A549 treated with CORT108297 at 1 μM for 4 hours (cell line): ENCODE results near the gene USP17L15. TPM values are rescaled to one million over a fixed set of nuclear protein-coding genes. Genes with fewer than 3 reads are reported as not detected.

Experiments
- total RNA-seq: library from RNA; stranded (reverse); fragments of 200-300 nt; extraction: Qiagen RNA extraction; gene quantifications from 5 replicates; pipeline ENCODE4 v1.2.3, GENCODE V29; 2022

The USP17L15 gene, protein sequence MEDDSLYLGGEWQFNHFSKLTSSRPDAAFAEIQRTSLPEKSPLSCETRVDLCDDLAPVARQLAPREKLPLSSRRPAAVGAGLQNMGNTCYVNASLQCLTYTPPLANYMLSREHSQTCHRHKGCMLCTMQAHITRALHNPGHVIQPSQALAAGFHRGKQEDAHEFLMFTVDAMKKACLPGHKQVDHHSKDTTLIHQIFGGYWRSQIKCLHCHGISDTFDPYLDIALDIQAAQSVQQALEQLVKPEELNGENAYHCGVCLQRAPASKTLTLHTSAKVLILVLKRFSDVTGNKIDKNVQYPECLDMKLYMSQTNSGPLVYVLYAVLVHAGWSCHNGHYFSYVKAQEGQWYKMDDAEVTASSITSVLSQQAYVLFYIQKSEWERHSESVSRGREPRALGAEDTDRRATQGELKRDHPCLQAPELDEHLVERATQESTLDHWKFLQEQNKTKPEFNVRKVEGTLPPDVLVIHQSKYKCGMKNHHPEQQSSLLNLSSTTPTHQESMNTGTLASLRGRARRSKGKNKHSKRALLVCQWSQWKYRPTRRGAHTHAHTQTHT
- total RNA-seq, result not detected in 5 replicates

DNA sequence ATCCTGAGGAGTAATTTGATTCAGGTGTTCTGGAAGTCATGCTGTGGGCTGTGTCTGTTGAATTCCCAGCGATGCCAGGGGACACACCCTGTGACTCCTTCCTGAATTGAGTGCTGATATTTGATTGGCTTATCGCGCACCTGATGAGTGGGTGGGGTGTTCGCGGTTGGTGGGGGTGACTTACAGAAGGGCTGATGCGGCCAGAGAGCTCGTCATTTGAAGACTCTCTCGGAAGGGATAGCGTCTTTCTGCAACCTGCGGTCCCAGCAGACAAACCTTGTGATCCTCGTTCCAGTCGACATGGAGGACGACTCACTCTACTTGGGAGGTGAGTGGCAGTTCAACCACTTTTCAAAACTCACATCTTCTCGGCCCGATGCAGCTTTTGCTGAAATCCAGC lies at the start of gene USP17L15:
TSS of gene USP17L15 (plus strand) at position 301 of the 400 bp plus-strand sequence. CDS start at position 301, 0 bp downstream.

DNA sequence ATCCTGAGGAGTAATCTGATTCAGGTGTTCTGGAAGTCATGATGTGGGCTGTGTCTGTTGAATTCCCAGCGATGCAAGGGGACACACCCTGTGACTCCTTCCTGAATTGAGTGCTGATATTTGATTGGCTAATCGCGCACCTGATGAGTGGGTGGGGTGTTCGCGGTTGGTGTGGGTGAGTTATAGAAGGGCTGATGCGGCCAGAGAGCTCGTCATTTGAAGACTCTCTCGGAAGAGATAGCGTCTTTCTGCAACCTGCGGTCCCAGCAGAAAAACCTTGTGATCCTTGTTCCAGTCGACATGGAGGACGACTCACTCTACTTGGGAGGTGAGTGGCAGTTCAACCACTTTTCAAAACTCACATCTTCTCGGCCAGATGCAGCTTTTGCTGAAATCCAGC lies 23.8 kb upstream of the USP17L15 start, which contains the start of gene USP17L10:
TSS of gene USP17L10 (plus strand) at position 301 of the 400 bp plus-strand sequence. CDS start at position 301, 0 bp downstream.

DNA sequence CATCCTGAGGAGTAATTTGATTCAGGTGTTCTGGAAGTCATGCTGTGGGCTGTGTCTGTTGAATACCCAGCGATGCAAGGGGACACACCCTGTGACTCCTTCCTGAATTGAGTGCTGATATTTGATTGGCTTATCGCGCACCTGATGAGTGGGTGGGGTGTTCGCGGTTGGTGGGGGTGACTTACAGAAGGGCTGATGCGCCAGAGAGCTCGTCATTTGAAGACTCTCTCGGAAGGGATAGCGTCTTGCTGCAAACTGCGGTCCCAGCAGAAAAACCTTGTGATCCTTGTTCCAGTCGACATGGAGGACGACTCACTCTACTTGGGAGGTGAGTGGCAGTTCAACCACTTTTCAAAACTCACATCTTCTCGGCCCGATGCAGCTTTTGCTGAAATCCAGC lies 19.1 kb upstream of the USP17L15 start, which contains the start of gene USP17L11:
TSS of gene USP17L11 (plus strand) at position 301 of the 400 bp plus-strand sequence. CDS start at position 301, 0 bp downstream.

DNA sequence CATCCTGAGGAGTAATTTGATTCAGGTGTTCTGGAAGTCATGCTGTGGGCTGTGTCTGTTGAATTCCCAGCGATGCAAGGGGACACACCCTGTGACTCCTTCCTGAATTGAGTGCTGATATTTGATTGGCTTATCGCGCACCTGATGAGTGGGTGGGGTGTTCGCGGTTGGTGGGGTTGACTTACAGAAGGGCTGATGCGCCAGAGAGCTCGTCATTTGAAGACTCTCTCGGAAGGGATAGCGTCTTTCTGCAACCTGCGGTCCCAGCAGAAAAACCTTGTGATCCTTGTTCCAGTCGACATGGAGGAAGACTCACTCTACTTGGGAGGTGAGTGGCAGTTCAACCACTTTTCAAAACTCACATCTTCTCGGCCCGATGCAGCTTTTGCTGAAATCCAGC lies 14.3 kb upstream of the USP17L15 start, which contains the start of gene USP17L12:
TSS of gene USP17L12 (plus strand) at position 301 of the 400 bp plus-strand sequence. CDS start at position 301, 0 bp downstream.

DNA sequence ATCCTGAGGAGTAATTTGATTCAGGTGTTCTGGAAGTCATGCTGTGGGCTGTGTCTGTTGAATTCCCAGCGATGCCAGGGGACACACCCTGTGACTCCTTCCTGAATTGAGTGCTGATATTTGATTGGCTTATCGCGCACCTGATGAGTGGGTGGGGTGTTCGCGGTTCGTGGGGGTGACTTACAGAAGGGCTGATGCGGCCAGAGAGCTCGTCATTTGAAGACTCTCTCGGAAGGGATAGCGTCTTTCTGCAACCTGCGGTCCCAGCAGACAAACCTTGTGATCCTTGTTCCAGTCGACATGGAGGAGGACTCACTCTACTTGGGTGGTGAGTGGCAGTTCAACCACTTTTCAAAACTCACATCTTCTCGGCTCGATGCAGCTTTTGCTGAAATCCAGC lies 9.6 kb upstream of the USP17L15 start, which contains the start of gene USP17L13:
TSS of gene USP17L13 (plus strand) at position 301 of the 400 bp plus-strand sequence. CDS start at position 301, 0 bp downstream.

DNA sequence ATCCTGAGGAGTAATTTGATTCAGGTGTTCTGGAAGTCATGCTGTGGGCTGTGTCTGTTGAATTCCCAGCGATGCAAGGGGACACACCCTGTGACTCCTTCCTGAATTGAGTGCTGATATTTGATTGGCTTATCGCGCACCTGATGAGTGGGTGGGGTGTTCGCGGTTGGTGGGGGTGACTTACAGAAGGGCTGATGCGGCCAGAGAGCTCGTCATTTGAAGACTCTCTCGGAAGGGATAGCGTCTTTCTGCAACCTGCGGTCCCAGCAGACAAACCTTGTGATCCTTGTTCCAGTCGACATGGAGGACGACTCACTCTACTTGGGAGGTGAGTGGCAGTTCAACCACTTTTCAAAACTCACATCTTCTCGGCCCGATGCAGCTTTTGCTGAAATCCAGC lies 9.4 kb downstream of the USP17L15 start, which contains the start of gene USP17L17:
TSS of gene USP17L17 (plus strand) at position 301 of the 400 bp plus-strand sequence. CDS start at position 301, 0 bp downstream.

DNA sequence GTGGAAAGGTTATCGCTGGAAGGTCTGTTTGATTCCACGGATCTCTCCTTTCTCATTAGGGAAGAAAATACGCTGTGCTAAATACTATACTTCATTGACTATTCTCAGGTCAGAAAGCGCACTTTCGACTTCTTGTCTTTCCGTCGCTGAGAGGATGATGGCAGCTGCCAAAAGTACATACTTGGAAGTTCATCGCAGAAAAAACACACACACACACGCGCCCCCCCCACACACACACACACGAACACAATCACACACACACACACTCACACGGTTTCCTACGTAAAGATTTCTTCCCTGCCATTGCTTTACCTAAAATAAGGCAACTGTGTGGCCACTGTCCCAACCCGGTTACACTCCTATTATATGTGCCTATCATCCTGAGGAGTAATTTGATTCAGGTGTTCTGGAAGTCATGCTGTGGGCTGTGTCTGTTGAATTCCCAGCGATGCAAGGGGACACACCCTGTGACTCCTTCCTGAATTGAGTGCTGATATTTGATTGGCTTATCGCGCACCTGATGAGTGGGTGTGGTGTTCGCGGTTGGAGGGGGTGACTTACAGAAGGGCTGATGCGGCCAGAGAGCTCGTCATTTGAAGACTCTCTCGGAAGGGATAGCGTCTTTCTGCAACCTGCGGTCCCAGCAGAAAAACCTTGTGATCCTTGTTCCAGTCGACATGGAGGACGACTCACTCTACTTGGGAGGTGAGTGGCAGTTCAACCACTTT lies 13.9 kb downstream of the USP17L15 start, which contains the start of gene USP17L18:
TSS of gene USP17L18 (plus strand) at position 678 of the 728 bp plus-strand sequence. CDS start at position 678, 0 bp downstream.

DNA sequence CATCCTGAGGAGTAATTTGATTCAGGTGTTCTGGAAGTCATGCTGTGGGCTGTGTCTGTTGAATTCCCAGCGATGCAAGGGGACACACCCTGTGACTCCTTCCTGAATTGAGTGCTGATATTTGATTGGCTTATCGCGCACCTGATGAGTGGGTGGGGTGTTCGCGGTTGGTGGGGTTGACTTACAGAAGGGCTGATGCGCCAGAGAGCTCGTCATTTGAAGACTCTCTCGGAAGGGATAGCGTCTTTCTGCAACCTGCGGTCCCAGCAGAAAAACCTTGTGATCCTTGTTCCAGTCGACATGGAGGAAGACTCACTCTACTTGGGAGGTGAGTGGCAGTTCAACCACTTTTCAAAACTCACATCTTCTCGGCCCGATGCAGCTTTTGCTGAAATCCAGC lies 18.9 kb downstream of the USP17L15 start, which contains the start of gene USP17L19:
TSS of gene USP17L19 (plus strand) at position 301 of the 400 bp plus-strand sequence. CDS start at position 301, 0 bp downstream.

DNA sequence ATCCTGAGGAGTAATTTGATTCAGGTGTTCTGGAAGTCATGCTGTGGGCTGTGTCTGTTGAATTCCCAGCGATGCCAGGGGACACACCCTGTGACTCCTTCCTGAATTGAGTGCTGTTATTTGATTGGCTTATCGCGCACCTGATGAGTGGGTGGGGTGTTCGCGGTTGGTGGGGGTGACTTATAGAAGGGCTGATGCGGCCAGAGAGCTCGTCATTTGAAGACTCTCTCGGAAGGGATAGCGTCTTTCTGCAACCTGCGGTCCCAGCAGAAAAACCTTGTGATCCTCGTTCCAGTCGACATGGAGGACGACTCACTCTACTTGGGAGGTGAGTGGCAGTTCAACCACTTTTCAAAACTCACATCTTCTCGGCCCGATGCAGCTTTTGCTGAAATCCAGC lies 23.6 kb downstream of the USP17L15 start, which contains the start of gene USP17L20:
TSS of gene USP17L20 (plus strand) at position 301 of the 400 bp plus-strand sequence. CDS start at position 301, 0 bp downstream.

DNA sequence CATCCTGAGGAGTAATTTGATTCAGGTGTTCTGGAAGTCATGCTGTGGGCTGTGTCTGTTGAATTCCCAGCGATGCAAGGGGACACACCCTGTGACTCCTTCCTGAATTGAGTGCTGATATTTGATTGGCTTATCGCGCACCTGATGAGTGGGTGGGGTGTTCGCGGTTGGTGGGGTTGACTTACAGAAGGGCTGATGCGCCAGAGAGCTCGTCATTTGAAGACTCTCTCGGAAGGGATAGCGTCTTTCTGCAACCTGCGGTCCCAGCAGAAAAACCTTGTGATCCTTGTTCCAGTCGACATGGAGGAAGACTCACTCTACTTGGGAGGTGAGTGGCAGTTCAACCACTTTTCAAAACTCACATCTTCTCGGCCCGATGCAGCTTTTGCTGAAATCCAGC lies 28.4 kb downstream of the USP17L15 start, which contains the start of gene USP17L21:
TSS of gene USP17L21 (plus strand) at position 301 of the 400 bp plus-strand sequence. CDS start at position 301, 0 bp downstream.

DNA sequence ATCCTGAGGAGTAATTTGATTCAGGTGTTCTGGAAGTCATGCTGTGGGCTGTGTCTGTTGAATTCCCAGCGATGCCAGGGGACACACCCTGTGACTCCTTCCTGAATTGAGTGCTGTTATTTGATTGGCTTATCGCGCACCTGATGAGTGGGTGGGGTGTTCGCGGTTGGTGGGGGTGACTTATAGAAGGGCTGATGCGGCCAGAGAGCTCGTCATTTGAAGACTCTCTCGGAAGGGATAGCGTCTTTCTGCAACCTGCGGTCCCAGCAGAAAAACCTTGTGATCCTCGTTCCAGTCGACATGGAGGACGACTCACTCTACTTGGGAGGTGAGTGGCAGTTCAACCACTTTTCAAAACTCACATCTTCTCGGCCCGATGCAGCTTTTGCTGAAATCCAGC lies 33.1 kb downstream of the USP17L15 start, which contains the start of gene USP17L22:
TSS of gene USP17L22 (plus strand) at position 301 of the 400 bp plus-strand sequence. CDS start at position 301, 0 bp downstream.

Other genes starting within 250 kb of the USP17L15 start
- not detected in 5 replicates for gene FAM90A26, start 64.0 kb upstream of the USP17L15 start, total RNA-seq
- not detected in 5 replicates for gene USP17L10, start 23.7 kb upstream of the USP17L15 start, total RNA-seq
- not detected in 5 replicates for gene USP17L11, start 19.0 kb upstream of the USP17L15 start, total RNA-seq
- not detected in 5 replicates for gene USP17L12, start 14.2 kb upstream of the USP17L15 start, total RNA-seq
- not detected in 5 replicates for gene USP17L13, start 9.5 kb upstream of the USP17L15 start, total RNA-seq
- gene USP17L17, start 9.5 kb downstream of the USP17L15 start, total RNA-seq, result not detected in 5 replicates
- gene USP17L18, start 14.2 kb downstream of the USP17L15 start, total RNA-seq, result not detected in 5 replicates
- not detected in 5 replicates for gene USP17L19, start 19.0 kb downstream of the USP17L15 start, total RNA-seq
- not detected in 5 replicates for gene USP17L20, start 23.7 kb downstream of the USP17L15 start, total RNA-seq
- gene USP17L21, start 28.5 kb downstream of the USP17L15 start, total RNA-seq, result not detected in 5 replicates
- not detected in 5 replicates for gene USP17L22, start 33.2 kb downstream of the USP17L15 start, total RNA-seq
- gene USP17L24, start 90.8 kb downstream of the USP17L15 start, total RNA-seq, result not detected in 5 replicates
- not detected in 5 replicates for gene USP17L25, start 95.5 kb downstream of the USP17L15 start, total RNA-seq
- not detected in 5 replicates for gene USP17L26, start 100.3 kb downstream of the USP17L15 start, total RNA-seq
- not detected in 5 replicates for gene USP17L5, start 105.0 kb downstream of the USP17L15 start, total RNA-seq
- not detected in 5 replicates for gene USP17L27, start 109.8 kb downstream of the USP17L15 start, total RNA-seq
- not detected in 5 replicates for gene USP17L28, start 114.5 kb downstream of the USP17L15 start, total RNA-seq
- not detected in 5 replicates for gene USP17L29, start 119.3 kb downstream of the USP17L15 start, total RNA-seq
- not detected in 5 replicates for gene USP17L30, start 128.7 kb downstream of the USP17L15 start, total RNA-seq
- gene DEFB131A, start 210.0 kb downstream of the USP17L15 start, total RNA-seq, result not detected in 5 replicates